Activated CD4-positive, alpha-beta T cell treated with anti-CD3 and anti-CD28 coated beads, Interleukin-2, Interleukin-6, amounts not matched to agents 100 ng/mL and 50 ng/mL, durations not matched to agents 16 hours and 8 hours (primary cell): Measurements from ENCODE around the gene FAM177A1.
"Not testable (repeated sequence)": the region's sequence is repeated elsewhere in the genome, so short reads cannot be mapped to it uniquely, and the experiment has no call there.

Experiments used
- DNase-seq: peaks from one replicate; pipeline ENCODE4 v3.0.0-alpha.2; 2020

FAM177A1 gene

GRCh38 chr14:35046048-35046750, at the start of gene FAM177A1:
FAM177A1 (plus strand) TSS chr14:35046272; CDS start chr14:35046464, 192 bp downstream.
- peak; percentile 99 for DNase-seq

- no peak for DNase-seq
Observed at GRCh38 chr14:34997762-34998161, 48.3 kb upstream of the FAM177A1 start.

GRCh38 chr14:34999500-34999899, 46.6 kb upstream of the FAM177A1 start:
- no peak for DNase-seq

- no peak for DNase-seq
Observed at GRCh38 chr14:35001621-35002020, 44.5 kb upstream of the FAM177A1 start.

GRCh38 chr14:35004839-35005238, 41.2 kb upstream of the FAM177A1 start:
- DNase-seq: no peak

GRCh38 chr14:35016568-35016967, 29.5 kb upstream of the FAM177A1 start:
- DNase-seq: no peak

GRCh38 chr14:35020713-35021112, 25.4 kb upstream of the FAM177A1 start:
- DNase-seq: no peak

- DNase-seq: no peak
Observed at GRCh38 chr14:35028435-35028834, 17.6 kb upstream of the FAM177A1 start.

GRCh38 chr14:35032562-35032961, 13.5 kb upstream of the FAM177A1 start:
- no peak for DNase-seq

GRCh38 chr14:35034440-35034833, 11.6 kb upstream of the FAM177A1 start:
- no peak for DNase-seq

GRCh38 chr14:35034944-35035554, 11.0 kb upstream of the FAM177A1 start:
- DNase-seq: not testable (repeated sequence)

GRCh38 chr14:35038312-35038711, 7.8 kb upstream of the FAM177A1 start:
- not testable (repeated sequence) for DNase-seq

GRCh38 chr14:35042632-35043031, 3.4 kb upstream of the FAM177A1 start:
- DNase-seq: no peak

- no peak for DNase-seq
Observed at GRCh38 chr14:35043046-35043445, 3.0 kb upstream of the FAM177A1 start.

- peak; percentile 18 for DNase-seq
Observed at GRCh38 chr14:35044939-35045797, 904 bp upstream of the FAM177A1 start.

- DNase-seq: no peak
Observed at GRCh38 chr14:35045798-35046047, 349 bp upstream of the FAM177A1 start.

GRCh38 chr14:35046751-35047536, 872 bp downstream of the FAM177A1 start:
- DNase-seq: peak; percentile 69

GRCh38 chr14:35047976-35048513, 2.0 kb downstream of the FAM177A1 start:
- DNase-seq: no peak

GRCh38 chr14:35050652-35051051, 4.6 kb downstream of the FAM177A1 start:
- no peak for DNase-seq

GRCh38 chr14:35051796-35052195, 5.7 kb downstream of the FAM177A1 start:
- DNase-seq: no peak

- DNase-seq: no peak
Observed at GRCh38 chr14:35052637-35053036, 6.6 kb downstream of the FAM177A1 start.

- not testable (repeated sequence) for DNase-seq
Observed at GRCh38 chr14:35061113-35061791, 15.2 kb downstream of the FAM177A1 start.
